K562 (cell line): ENCODE results near the gene ZDHHC14. TPM values are rescaled to one million over a fixed set of nuclear protein-coding genes. Genes with fewer than 3 reads are reported as not detected.

Experiments used
- LEF1 ChIP-seq: fragments of 450-650 bp; IDR thresholded peaks from 2 replicates; pipeline ENCODE4 v1.6.1; 2016; ENCODE audit warnings: mild to moderate bottlenecking
- MTA3 ChIP-seq: fragments of 450-650 bp; formaldehyde crosslinking; IDR thresholded peaks from 2 replicates; pipeline ENCODE4 v1.6.1; 2017; ENCODE audit warnings: mild to moderate bottlenecking, borderline replicate concordance
- NFATC3 ChIP-seq: fragments of 450-650 bp; IDR thresholded peaks from 2 replicates; pipeline ENCODE4 v1.6.1; 2017; ENCODE audit warnings: mild to moderate bottlenecking
- NONO ChIP-seq, 2 experiments: fragments of 200-400 bp in 1 of 2; fragments of 450-650 bp in 1 of 2; formaldehyde crosslinking in 1 of 2; IDR thresholded peaks; 2 replicates each; pipeline ENCODE4 v1.6.1; 2017; ENCODE audit warnings: low read depth in 2 of 2, mild to moderate bottlenecking in 2 of 2, moderate library complexity in 2 of 2, low read length in 1 of 2
- OTX1 ChIP-seq: fragments of 450-650 bp; formaldehyde crosslinking; IDR thresholded peaks from 2 replicates; pipeline ENCODE4 v1.4.0; 2022; ENCODE audit warnings: mild to moderate bottlenecking
- PML ChIP-seq: IDR thresholded peaks from 2 replicates; pipeline ENCODE4 v1.6.1; 2012; ENCODE audit warnings: low read length, inconsistent platforms
- POLR2A ChIP-seq: fragments of 450-650 bp; conservative IDR thresholded peaks from 2 replicates; pipeline ENCODE4 v1.6.1; 2016
- SAFB ChIP-seq: fragments of 200-400 bp; formaldehyde crosslinking; IDR thresholded peaks from 2 replicates; pipeline ENCODE4 v1.6.1; 2017; ENCODE audit warnings: low read depth, low read length, borderline replicate concordance
- TEAD1 ChIP-seq, 2 experiments: fragments of 450-650 bp in 1 of 2; sonication (generic) in 1 of 2; formaldehyde crosslinking; IDR thresholded peaks; 2 replicates each; pipeline versions ENCODE4 v1.4.0 to v1.8.0; 2020 to 2022; ENCODE audit warnings: mild to moderate bottlenecking in 2 of 2, missing genetic modification reagents in 1 of 2
- ZNF263 ChIP-seq: sonication (generic); formaldehyde crosslinking; IDR thresholded peaks from 2 replicates; pipeline ENCODE4 v1.8.0; 2022; ENCODE audit warnings: mild to moderate bottlenecking, missing genetic modification reagents, borderline replicate concordance
- polyA plus RNA-seq, 8 experiments: library from polyadenylated mRNA; depleted of rRNA in 4 of 8; stranded (reverse) in 5 of 8; unstranded in 3 of 8; fragments of >200 nt; fragmentation: Nextera tagmentation in 2 of 8; fragmentation: Illumina TruSeq in 1 of 8; extraction: Ambion mirVana in 2 of 8; extraction: Trizol in 1 of 8; gene quantifications; 2 replicates each; pipeline versions ENCODE4 v1.2.1 to v1.2.3, GENCODE V29; 2011 to 2014; ENCODE audit warnings: inconsistent platforms in 1 of 8, missing spikeins in 1 of 8
- total RNA-seq, 7 experiments: library from RNA; depleted of rRNA in 6 of 7; stranded (reverse); fragments of >200 nt in 6 of 7; fragmentation: Illumina TruSeq in 2 of 7; extraction: Trizol in 2 of 7; gene quantifications; 2 replicates each; pipeline versions ENCODE4 v1.2.1 to v1.2.3, GENCODE V29; 2011 to 2021; ENCODE audit warnings: low replicate concordance in 1 of 7
- TF ChIP-seq, protein P1 (sequence below): fragments of 150-350 bp; IDR thresholded peaks from 2 replicates; pipeline ENCODE4 v1.6.1; 2014; ENCODE audit warnings: low read depth, mild to moderate bottlenecking, low read length, borderline replicate concordance
- TF ChIP-seq, protein P2 (sequence below): fragments of 450-650 bp; IDR thresholded peaks from 2 replicates; pipeline ENCODE4 v1.7.0; 2016; ENCODE audit warnings: borderline replicate concordance
- TF ChIP-seq, protein P3 (sequence below), 2 experiments: fragments of 150-350 bp in 1 of 2; IDR thresholded peaks; 2 replicates each; pipeline ENCODE4 v1.6.1; 2012 to 2016; ENCODE audit warnings: low read depth in 2 of 2, low read length in 2 of 2, mild to moderate bottlenecking in 1 of 2, moderate library complexity in 1 of 2
- TF ChIP-seq, protein P4 (sequence below): fragments of 250-450 bp; sonication (Bioruptor Pico); IDR thresholded peaks from 2 replicates; pipeline ENCODE4 v1.9.0; 2021; ENCODE audit warnings: mild to moderate bottlenecking, inconsistent platforms
- TF ChIP-seq, protein P5 (sequence below): sonication (generic); formaldehyde crosslinking; IDR thresholded peaks from 2 replicates; pipeline ENCODE4 v1.8.0; 2022; ENCODE audit warnings: mild to moderate bottlenecking, missing genetic modification reagents

Gene ZDHHC14
- total and polyA plus RNA-seq, 9 of the 15 experiments (the other 6 are each of a cell fraction or from before 2014, with no cell fraction given) = 0.92 to 23.1 (median 13.8) TPM

DNA sequence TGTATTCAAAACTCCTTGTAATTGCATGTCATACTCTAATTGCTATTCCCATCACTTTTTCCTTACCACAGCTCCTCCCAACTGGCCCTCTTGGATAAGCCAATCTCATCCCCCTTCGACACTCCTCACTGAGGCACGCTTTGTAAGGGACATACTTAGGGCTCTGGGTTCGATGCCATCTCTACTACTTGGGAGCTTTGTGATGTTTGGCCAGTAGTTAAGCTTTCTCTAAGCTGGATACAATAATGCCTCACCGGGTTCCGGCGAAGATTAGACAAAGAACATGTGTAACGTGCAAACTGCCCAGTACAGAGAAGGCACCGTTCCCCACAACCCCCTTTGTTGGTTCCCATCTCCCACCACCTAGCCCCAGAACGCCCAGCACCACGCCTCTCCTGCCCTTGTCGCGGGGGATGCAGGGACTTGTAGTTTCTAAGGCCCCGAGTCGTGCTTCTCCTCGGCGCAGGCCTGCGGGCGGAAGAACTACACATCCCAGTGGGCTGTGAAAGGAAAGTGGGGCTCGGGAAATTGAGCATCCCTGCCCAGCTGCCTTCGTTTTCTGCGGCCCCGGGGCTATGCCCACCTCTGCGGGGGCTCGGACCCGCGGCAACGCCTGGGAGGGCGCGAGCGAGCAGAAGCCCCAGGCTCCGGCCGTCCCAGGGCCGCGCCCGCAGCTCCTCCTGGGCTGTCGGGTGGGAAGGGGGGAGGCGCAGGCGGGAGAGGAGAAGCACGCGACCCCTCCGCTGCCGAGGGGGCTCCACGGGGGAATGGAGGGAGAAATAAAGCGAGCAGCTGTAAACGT, 1.1 kb upstream of the ZDHHC14 start (continued):
- TF ChIP-seq, protein P1, sequence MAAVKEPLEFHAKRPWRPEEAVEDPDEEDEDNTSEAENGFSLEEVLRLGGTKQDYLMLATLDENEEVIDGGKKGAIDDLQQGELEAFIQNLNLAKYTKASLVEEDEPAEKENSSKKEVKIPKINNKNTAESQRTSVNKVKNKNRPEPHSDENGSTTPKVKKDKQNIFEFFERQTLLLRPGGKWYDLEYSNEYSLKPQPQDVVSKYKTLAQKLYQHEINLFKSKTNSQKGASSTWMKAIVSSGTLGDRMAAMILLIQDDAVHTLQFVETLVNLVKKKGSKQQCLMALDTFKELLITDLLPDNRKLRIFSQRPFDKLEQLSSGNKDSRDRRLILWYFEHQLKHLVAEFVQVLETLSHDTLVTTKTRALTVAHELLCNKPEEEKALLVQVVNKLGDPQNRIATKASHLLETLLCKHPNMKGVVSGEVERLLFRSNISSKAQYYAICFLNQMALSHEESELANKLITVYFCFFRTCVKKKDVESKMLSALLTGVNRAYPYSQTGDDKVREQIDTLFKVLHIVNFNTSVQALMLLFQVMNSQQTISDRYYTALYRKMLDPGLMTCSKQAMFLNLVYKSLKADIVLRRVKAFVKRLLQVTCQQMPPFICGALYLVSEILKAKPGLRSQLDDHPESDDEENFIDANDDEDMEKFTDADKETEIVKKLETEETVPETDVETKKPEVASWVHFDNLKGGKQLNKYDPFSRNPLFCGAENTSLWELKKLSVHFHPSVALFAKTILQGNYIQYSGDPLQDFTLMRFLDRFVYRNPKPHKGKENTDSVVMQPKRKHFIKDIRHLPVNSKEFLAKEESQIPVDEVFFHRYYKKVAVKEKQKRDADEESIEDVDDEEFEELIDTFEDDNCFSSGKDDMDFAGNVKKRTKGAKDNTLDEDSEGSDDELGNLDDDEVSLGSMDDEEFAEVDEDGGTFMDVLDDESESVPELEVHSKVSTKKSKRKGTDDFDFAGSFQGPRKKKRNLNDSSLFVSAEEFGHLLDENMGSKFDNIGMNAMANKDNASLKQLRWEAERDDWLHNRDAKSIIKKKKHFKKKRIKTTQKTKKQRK = no peak
- no peak for TF ChIP-seq LEF1
- TF ChIP-seq, protein P2, sequence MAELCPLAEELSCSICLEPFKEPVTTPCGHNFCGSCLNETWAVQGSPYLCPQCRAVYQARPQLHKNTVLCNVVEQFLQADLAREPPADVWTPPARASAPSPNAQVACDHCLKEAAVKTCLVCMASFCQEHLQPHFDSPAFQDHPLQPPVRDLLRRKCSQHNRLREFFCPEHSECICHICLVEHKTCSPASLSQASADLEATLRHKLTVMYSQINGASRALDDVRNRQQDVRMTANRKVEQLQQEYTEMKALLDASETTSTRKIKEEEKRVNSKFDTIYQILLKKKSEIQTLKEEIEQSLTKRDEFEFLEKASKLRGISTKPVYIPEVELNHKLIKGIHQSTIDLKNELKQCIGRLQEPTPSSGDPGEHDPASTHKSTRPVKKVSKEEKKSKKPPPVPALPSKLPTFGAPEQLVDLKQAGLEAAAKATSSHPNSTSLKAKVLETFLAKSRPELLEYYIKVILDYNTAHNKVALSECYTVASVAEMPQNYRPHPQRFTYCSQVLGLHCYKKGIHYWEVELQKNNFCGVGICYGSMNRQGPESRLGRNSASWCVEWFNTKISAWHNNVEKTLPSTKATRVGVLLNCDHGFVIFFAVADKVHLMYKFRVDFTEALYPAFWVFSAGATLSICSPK = no peak
- no peak for TF ChIP-seq NONO (IDR thresholded peaks at IDR 0.05; ENCODE audit: low read depth in 2 of 2, low read length in 1 of 2)
- TF ChIP-seq, protein P3, sequence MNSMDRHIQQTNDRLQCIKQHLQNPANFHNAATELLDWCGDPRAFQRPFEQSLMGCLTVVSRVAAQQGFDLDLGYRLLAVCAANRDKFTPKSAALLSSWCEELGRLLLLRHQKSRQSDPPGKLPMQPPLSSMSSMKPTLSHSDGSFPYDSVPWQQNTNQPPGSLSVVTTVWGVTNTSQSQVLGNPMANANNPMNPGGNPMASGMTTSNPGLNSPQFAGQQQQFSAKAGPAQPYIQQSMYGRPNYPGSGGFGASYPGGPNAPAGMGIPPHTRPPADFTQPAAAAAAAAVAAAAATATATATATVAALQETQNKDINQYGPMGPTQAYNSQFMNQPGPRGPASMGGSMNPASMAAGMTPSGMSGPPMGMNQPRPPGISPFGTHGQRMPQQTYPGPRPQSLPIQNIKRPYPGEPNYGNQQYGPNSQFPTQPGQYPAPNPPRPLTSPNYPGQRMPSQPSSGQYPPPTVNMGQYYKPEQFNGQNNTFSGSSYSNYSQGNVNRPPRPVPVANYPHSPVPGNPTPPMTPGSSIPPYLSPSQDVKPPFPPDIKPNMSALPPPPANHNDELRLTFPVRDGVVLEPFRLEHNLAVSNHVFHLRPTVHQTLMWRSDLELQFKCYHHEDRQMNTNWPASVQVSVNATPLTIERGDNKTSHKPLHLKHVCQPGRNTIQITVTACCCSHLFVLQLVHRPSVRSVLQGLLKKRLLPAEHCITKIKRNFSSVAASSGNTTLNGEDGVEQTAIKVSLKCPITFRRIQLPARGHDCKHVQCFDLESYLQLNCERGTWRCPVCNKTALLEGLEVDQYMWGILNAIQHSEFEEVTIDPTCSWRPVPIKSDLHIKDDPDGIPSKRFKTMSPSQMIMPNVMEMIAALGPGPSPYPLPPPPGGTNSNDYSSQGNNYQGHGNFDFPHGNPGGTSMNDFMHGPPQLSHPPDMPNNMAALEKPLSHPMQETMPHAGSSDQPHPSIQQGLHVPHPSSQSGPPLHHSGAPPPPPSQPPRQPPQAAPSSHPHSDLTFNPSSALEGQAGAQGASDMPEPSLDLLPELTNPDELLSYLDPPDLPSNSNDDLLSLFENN (IDR thresholded peaks at IDR 0.05; ENCODE audit: low read depth in 2 of 2, low read length in 2 of 2) = no peak
- peak; percentile 38; the same call in 1 of the 2 replicates for TF ChIP-seq SAFB
- TF ChIP-seq, protein P4, sequence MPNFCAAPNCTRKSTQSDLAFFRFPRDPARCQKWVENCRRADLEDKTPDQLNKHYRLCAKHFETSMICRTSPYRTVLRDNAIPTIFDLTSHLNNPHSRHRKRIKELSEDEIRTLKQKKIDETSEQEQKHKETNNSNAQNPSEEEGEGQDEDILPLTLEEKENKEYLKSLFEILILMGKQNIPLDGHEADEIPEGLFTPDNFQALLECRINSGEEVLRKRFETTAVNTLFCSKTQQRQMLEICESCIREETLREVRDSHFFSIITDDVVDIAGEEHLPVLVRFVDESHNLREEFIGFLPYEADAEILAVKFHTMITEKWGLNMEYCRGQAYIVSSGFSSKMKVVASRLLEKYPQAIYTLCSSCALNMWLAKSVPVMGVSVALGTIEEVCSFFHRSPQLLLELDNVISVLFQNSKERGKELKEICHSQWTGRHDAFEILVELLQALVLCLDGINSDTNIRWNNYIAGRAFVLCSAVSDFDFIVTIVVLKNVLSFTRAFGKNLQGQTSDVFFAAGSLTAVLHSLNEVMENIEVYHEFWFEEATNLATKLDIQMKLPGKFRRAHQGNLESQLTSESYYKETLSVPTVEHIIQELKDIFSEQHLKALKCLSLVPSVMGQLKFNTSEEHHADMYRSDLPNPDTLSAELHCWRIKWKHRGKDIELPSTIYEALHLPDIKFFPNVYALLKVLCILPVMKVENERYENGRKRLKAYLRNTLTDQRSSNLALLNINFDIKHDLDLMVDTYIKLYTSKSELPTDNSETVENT = no peak
- no peak for TF ChIP-seq NFATC3
- TF ChIP-seq, protein P5, sequence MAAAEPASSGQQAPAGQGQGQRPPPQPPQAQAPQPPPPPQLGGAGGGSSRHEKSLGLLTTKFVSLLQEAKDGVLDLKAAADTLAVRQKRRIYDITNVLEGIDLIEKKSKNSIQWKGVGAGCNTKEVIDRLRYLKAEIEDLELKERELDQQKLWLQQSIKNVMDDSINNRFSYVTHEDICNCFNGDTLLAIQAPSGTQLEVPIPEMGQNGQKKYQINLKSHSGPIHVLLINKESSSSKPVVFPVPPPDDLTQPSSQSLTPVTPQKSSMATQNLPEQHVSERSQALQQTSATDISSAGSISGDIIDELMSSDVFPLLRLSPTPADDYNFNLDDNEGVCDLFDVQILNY = 0 out of 2 replicates have a peak, but pooled peaks have one; percentile 22
- TF ChIP-seq OTX1 (CRISPR knock-in tag) = no peak
- 0 out of 2 replicates have a peak, but pooled peaks have one; percentile 42 for TF ChIP-seq PML
- TF ChIP-seq ZNF263 = no peak
- TF ChIP-seq POLR2A = no peak
- no peak for TF ChIP-seq MTA3
- TF ChIP-seq TEAD1 (CRISPR knock-in tag; IDR thresholded peaks at IDR 0.05) = no peak
